Stimulated activated CD8-positive, alpha-beta memory T cell treated with anti-CD3 and anti-CD28 coated beads, Interleukin-7, amount 100 ng/mL, for 24 hours (primary cell): ENCODE results near the gene LNX2.

Source experiments
- DNase-seq: peaks from one replicate; pipeline ENCODE4 v3.0.0-alpha.2; 2020; ENCODE audit warnings: low read depth

LNX2 gene

GRCh38 chr13:27620377-27621115 is at the start of gene LNX2:
Gene LNX2, minus strand, starts transcription at chr13:27620529. Its CDS starts 38,826 bp downstream, at chr13:27581703.
- DNase-seq: peak; percentile 93

DNA sequence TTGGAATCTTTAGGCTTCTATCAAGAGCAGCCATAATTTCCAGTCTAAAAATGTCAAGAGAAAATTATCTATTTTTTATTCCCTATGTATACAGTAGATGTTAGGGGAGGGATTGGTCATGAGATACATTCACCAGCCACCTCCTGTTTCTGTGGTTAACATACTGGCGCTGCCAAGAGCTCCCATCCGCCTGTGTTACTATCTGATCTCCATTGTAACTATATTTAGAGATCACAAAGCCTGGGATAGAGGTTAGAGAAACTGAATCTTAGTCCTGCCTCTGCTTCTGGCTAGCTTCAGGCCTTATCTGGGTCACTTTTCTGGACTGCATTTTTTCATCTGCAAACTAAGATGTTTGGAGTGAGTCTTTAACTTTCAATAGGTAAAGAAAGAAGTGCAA is 47.6 kb upstream of the LNX2 start:
- no peak for DNase-seq

- no peak for DNase-seq
These were observed 46.6 kb upstream of the LNX2 start for GRCh38 chr13:27666951-27667350.

GRCh38 chr13:27665761-27666160 is 45.4 kb upstream of the LNX2 start:
- DNase-seq: no peak

- no peak for DNase-seq
These were observed 45.0 kb upstream of the LNX2 start for GRCh38 chr13:27665333-27665732.

GRCh38 chr13:27663947-27664346 is 43.6 kb upstream of the LNX2 start:
- no peak for DNase-seq

- no peak for DNase-seq
These were observed 42.6 kb upstream of the LNX2 start for GRCh38 chr13:27662738-27663470.

GRCh38 chr13:27661017-27661416 is 40.7 kb upstream of the LNX2 start:
- DNase-seq: no peak

- DNase-seq: no peak
These were observed 40.2 kb upstream of the LNX2 start for GRCh38 chr13:27660511-27660910.

- DNase-seq: no peak
These were observed 39.0 kb upstream of the LNX2 start for GRCh38 chr13:27659145-27659865.

- DNase-seq: no peak
These were observed 38.2 kb upstream of the LNX2 start for GRCh38 chr13:27658546-27658945.

- DNase-seq: no peak
These were observed 37.4 kb upstream of the LNX2 start for GRCh38 chr13:27657724-27658123.

DNA sequence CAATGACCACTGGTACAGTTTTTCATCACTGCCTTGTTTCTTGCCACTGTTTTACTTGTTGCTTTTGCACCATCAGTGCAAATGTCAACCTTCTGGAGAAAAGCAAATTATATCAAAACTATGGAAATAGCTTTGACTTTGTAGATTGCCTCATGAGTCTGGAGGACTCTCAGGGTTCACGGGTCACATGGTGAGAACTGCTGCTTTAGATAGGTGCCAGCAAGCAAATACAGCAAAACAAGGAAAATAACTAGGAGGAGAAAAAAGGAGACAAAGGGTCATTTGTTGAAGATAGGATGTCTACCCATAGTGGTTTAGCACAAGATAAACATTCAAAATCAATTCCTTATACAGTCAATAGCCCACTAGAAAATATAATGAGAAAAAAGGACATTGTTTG is 34.5 kb upstream of the LNX2 start:
- DNase-seq: no peak

DNA sequence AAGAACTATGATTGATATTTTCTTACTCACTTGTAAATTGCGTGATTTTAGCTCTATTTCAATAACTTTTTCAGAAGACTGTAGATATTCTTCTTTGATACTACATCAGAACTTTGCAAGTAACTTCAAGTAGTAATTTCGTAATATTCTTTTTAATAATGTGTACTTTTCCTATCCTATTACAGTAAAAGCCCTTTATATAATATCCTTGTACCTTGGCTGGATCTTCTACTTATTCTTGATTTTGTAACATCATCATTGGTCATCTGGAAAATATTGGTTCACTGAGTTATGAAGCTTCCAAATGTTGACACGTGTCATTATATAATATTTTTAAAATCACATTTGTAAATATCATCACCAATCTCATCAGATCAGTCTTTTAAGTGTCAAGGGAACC is 33.7 kb upstream of the LNX2 start:
- no peak for DNase-seq

DNA sequence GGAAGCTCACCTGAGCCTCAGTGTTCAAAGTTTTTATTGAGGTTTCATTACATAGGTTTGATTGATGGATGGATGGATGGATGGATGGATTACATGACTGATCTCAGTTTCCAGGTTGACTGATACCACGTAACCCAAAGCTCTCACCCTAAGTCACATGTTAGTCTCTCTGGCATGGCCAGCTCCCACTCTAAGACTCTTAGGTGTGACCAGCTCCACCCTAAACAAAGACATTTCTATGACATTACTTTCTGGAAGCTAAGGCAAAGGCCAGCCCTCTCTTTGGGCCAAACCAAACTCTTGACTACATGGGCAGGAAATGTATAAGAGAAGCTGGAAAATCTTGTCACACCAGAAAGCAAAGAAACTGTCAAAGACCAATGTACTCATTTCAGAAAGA is 30.0 kb upstream of the LNX2 start:
- no peak for DNase-seq

GRCh38 chr13:27644302-27644701 is 24.0 kb upstream of the LNX2 start:
- DNase-seq: no peak

- no peak for DNase-seq
These were observed 23.2 kb upstream of the LNX2 start for GRCh38 chr13:27643334-27644132.

GRCh38 chr13:27641711-27642502 is 21.6 kb upstream of the LNX2 start:
- DNase-seq: no peak

- no peak for DNase-seq
These were observed 18.9 kb upstream of the LNX2 start for GRCh38 chr13:27639186-27639585.

- DNase-seq: no peak
These were observed 18.2 kb upstream of the LNX2 start for GRCh38 chr13:27638521-27638920.

DNA sequence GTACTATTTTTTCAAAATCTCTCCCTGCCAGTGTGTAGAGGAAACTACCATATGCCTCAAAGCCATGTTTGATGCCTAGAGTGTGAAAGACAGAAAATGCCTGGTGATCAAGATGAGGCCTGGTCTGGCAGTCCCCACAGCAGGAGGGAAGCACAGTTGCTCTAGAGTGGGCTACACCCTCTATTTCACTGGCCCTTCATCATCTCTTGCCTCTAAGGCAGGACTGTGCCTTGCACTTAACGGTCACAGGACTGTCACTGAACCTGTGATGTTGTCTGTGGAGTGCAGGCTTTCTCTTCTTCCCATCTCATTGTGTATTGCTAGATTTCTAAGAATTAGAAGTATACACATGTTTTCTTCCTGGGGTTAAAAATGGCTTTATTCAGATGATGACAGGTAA is 17.7 kb upstream of the LNX2 start:
- no peak for DNase-seq

- DNase-seq: no peak
These were observed 16.9 kb upstream of the LNX2 start for GRCh38 chr13:27637289-27637626.
